Measurements from ENCODE around the gene NCF4.

Gene NCF4

DNA sequence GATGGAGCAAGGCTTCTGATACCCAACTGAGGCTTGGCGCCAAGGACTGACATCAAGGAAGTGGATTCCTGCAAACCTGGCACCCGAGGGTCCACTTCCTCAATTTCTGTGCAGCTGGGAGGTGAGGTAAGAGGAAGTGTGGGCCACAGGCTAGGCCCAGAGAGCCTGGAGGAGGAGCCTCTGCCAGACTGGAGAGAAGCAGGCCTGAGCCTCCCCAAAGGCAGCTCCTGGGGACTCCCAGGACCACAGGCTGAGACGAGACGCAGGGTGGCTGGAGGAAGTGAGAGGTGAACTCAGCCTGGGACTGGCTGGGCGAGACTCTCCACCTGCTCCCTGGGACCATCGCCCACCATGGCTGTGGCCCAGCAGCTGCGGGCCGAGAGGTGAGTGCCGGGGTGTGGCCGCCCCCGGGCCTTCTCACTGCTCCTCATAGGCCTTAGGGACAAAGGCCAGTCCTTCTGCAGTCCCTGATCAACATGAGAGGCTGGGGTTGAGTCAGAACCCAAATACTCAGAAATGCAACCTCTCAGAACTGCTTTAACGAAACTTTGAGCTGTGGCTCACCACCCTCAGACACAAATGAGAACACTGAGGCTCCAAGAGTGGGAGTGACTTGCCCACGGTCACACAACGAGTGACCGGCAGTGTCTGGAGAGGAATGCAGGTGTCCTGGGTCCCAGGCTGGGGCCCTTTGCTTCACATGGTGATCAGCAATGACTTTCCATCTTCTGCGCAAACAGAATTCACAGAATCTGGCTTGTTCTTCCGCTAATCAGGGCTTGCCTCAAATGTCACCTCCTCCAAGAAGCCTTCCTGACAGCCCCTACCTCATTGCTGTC is at the start of gene NCF4:
NCF4 (plus strand) TSS at position 186 of the 839 bp plus-strand sequence; CDS start at position 352, 166 bp downstream.
- no peak for DNase-seq (ENCODE audit: low read depth in 2 of 2)

- no peak for DNase-seq (ENCODE audit: low read depth in 2 of 2)
Measured at GRCh38 chr22:36811094-36811800, 49.6 kb upstream of the NCF4 start.

DNA sequence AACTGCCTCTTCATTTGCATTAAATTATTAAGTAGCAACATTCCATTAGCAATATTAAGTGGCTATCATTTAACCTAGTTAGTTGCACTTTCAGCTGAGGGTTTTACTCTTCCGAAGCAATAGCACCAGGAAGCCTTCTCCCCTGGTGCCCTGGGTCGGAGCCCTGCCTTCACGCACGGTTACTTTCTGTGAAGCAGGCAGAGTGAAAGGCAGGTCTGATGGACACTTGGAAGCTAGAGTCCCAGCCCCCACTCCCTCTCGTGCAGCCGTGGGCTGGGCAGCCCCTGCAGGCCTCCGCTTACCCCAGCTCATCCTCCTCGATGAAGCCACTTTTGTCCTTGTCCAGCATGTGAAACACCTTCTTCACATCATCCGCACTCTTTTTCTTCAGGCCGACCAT is 46.0 kb upstream of the NCF4 start:
- DNase-seq (ENCODE audit: low read depth in 2 of 2), result no peak

DNA sequence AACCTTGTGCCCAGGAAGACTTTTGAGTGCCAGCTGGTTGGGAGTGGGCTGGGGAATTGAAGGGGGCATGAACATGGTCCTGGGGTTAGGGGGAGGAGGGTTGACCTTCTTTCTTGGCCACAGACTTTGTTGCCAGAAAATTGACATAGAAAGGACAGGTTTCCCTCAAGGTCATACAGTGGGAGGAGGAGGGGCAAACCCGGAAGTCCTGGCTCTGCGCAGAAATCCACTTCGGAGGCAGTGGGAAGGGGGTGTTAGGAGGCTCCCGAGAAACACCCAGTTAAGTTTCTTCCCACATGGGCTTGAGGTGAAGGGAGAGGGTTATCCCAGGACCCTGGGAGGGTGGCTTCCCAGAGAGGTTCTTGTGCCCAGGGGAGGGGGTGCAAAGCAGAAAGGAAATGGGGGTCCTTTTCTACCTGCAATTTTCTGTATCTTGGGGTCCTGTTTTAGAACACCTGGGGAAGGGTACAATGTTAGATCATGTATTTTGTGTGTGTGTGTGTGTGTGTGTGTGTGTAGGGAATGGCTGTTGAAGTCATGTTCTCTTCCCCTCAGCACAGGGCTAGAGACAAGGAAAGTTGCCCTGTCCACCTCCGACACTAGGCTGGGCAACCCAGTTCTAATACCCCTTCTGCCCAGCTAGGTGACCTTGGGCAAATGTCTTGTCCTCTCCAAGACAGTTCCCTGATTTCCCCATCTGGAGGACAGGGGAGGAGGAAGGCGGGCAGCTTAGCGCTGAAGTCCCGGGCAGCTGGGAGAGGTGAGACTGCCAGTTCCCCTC is 45.1 kb upstream of the NCF4 start:
- no peak for DNase-seq (ENCODE audit: low read depth in 2 of 2)

- no peak for DNase-seq (ENCODE audit: low read depth in 2 of 2)
Measured at GRCh38 chr22:36816339-36816635, 44.5 kb upstream of the NCF4 start.

- DNase-seq (ENCODE audit: low read depth in 2 of 2), result no peak
Measured at GRCh38 chr22:36816636-36817524, 43.9 kb upstream of the NCF4 start, which contains the start of gene PVALB. Gene PVALB, minus strand, starts transcription at chr22:36817035. Its CDS starts 30 bp downstream, at chr22:36817005.

DNA sequence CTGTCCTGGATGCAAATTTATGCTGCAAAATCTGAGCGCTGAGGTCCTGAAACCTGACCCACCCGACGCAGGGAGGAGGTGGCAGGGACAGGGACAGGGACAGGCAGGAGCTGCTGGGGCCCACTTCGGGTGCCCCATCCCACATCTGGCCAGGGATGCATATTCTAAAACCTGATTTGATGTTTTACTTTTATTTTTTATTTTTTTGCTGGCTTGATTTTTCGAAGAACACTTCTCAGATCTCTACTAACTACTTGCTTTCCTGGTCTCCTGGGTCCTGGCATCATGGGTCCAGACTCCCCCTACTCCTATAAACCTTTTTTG is 43.3 kb upstream of the NCF4 start:
- no peak for DNase-seq (ENCODE audit: low read depth in 2 of 2)

- no peak for DNase-seq (ENCODE audit: low read depth in 2 of 2)
Measured at GRCh38 chr22:36818010-36818642, 42.7 kb upstream of the NCF4 start.

DNA sequence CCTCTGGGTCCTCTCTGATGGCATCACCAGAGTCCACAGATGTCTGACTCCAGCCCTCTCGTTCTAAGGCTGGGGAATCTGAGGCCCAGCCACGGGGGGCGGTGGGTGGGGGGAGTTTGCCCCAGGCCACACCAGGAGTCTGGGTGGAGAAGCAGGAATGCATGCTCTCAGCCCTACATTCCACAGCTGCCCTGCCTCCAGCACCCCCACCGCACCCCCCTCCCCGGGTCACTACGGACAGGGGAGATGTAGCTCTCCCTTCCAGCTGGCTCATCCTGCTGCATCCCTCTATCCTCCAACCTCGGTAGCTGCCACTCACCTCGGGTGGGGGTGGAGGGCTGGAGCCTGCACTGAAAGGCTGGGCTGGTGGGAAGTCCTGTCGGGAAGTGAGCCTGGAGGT is 41.7 kb upstream of the NCF4 start:
- DNase-seq (ENCODE audit: low read depth in 2 of 2), result no peak

GRCh38 chr22:36822581-36822980 is 38.2 kb upstream of the NCF4 start:
- no peak for DNase-seq (ENCODE audit: low read depth in 2 of 2)

DNA sequence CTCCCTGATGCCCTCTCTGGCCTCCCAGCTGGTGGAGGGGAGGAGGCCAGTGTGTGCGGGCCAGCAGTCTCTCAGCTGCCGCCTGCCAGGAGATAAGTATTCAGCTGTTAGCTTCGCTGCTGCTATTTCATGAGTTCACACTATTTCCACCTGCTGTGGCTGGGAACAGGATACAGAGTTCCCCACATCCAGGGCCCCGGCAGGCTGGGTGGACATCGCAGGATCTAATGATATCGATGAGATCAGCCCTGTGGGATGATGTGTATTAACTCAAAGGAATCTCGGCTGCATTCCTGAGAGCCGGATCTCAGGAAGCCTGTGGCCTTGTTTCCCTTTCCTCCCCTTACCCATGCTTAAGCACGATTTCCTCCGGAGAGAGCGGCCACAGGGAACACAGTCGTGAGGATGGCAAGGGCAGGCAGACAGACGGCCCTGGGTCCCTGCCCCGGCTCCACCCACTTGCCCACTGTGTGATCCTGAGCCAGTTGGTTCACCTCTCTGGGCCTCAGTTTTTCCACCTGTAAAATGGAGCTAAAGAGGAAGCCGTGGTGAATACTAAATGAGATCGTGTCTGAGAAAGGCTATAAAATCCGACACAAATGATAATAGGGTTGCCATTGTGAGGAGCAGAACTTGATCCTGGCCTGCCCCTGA is 37.5 kb upstream of the NCF4 start:
- no peak for DNase-seq (ENCODE audit: low read depth in 2 of 2)

DNA sequence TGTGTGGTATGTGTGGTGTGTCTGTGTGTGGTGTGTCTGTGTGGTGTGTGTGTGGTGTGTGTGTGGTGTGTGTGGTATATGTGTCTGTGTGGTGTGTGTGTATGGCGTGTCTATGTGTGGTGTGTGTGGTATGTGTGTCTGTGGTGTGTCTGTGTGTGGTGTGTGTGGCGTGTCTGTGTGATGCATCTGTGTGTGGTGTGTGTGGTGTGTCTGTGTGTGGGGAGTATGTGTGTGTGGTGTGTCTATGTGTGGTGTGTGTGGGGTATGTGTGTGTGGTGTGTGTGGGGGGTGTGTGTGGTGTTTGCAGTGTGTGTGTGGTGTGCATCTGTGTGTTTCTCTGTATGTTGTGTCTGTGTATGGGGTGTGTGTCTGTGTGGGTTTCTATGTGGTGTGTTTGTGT is 36.2 kb upstream of the NCF4 start:
- DNase-seq (ENCODE audit: low read depth in 2 of 2), result no peak

DNA sequence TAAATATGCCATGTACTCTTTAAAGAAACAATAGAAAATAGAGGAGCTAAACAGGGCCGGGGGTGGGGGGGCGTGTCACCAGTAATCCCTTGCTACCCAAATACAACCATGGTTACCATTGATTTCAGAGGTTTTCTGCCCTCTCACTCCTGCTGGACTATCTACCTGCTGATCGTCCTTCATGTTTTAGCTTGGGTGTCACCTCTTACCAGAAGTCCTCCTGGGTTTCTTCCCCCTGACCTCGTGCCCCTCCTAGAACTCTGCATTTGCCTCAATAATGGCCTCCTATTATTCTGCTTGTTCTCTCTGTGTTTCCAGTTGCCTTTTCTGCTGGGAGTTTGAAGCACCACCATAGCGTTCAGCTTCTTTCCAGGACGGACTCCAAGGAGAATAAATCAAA is 34.5 kb upstream of the NCF4 start:
- no peak for DNase-seq (ENCODE audit: low read depth in 2 of 2)

DNA sequence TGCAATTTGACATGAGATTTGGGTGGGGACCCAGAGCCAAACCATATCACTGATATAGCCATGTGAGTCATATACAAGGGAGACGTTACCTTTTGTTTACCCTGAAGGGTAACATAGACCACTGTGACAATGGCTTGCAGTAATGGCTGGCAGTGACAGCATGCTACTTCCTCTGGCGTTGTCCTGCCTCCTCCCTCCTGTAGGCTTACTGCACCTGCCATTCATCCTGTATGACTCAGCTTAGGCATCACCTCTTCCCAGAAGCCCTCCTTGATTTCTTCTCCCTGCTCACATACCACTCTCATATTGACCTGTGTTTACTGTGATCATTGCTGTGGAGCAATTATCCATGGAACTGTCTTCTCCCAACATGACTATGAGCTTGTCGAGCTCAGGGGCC is 32.0 kb upstream of the NCF4 start:
- DNase-seq (ENCODE audit: low read depth in 2 of 2), result no peak

DNA sequence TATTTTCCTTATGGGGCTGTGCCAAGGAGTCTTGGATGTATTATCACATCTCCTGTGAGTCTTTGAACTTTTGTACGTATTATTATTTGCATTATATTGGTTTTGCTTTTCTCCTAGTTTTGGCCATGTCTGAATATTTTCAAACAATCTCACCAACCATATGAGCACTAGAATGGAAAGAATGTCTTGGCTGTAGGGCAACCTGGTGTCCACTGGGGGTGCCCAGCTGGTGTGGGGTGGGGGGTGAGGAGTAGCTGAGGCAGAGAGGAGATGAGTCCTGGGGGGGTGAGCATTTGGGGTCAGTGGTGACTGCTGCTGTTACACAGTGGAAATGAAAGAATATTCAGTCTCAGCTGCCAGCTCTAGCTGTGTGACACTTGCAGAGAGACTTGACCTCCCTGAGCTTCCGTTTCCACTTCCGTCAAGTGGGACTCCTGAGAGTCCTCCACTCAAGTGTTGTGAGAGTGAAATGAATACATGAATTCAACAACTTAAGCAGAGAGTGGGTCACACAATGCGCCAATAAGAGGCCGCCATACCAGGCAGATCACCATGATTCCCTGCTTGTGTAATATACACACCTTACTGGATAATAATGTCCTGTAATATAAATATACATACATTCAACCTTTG is 31.3 kb upstream of the NCF4 start:
- no peak for DNase-seq (ENCODE audit: low read depth in 2 of 2)

GRCh38 chr22:36830601-36831000 is 30.2 kb upstream of the NCF4 start:
- no peak for DNase-seq (ENCODE audit: low read depth in 2 of 2)

DNA sequence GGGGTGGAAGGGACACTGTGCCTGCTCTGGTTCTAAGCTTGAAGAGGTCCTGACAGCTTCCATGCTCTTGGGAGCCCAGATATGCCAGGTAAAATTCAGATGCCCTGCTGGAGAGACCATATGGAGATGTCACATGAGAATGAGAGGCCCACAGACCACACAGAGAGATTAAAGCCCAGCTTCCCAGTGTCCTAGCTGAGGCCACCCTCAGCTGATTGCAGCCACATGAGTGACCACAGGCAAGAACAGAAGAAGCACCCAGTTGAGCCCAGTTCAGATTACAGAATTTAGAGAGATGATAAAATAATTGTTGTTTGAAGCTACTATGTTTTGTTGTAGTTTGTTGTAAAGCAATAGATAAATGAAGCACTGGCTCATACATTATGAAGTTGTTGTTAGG is 29.6 kb upstream of the NCF4 start:
- DNase-seq (ENCODE audit: low read depth in 2 of 2), result no peak

GRCh38 chr22:36831717-36832116 is 29.1 kb upstream of the NCF4 start:
- no peak for DNase-seq (ENCODE audit: low read depth in 2 of 2)

DNA sequence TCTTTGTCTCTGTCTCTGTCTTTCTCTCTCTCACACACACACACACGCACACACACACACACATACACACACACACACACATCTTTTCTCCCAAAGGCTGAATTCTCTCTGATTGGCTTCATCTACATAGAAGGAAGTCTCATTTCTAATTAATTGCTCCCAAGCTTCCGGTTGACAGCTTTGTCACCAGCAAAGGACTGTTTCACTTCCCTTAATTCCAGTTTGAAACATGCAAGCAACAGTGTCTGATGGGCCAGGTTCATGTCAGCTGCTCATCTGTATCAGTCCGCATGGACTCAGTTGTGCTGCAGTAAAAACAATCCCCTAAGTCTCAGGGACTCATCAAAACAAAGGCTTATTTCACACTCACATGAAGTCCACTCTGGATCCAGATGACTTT is 27.7 kb upstream of the NCF4 start:
- no peak for DNase-seq (ENCODE audit: low read depth in 2 of 2)

DNA sequence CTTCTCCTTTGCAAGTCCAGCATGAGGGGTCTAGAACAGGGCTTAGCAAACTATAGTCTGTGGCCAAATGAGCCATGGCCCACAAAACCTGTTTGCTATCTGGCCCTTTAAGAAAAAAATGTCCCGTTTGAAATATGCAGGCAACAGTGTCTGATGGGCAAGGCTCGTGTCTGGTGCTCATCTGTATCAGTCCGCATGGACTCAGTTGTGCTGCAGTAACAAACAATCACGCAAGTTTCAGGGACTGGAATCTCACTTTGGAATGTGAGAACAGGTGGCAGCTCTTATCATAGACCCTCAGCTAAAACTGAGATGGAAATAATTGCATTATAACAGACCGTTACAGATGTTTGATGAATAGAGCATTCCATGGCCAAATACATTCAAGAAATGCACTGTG is 24.9 kb upstream of the NCF4 start:
- no peak for DNase-seq (ENCODE audit: low read depth in 2 of 2)

All from activated CD4-positive, alpha-beta T cell treated with anti-CD3 and anti-CD28 coated beads for 24 hours (primary cell).